Kidney (tissue), 14 donors: ENCODE results near the gene R3HDML. TPM values are rescaled to one million over a fixed set of nuclear protein-coding genes. Genes with fewer than 3 reads are reported as not detected.
"Not testable (repeated sequence)": the region's sequence is repeated elsewhere in the genome, so short reads cannot be mapped to it uniquely, and the experiment has no call there.

ENCODE experiments used
- DNase-seq, 5 donors: peaks; one replicate each; pipeline ENCODE4 v3.0.0-alpha.2; 2013 to 2020
- FAIRE-seq: peaks from 2 replicates; lab custom pipeline; 2012; peaks lifted over from hg19 to GRCh38; lab: Jason Lieb, UNC
- H3K27ac ChIP-seq, 2 donors: one replicate each; pipeline ENCODE4 v1.7.0; 2013; ENCODE audit warnings: low read depth in 2 of 2, low read length in 2 of 2, inconsistent platforms in 1 of 2
- H3K27me3 ChIP-seq: one replicate; pipeline ENCODE4 v1.7.1; 2013; ENCODE audit warnings: low read length, inconsistent platforms; ENCODE audit not compliant: control insufficient read depth, insufficient read depth
- H3K36me3 ChIP-seq, 3 donors: one replicate each; pipeline versions ENCODE4 v1.7.0 to v1.7.1; 2013; ENCODE audit warnings: low read length in 3 of 3, control low read depth in 1 of 3, inconsistent platforms in 1 of 3; ENCODE audit not compliant: insufficient read depth in 3 of 3, control insufficient read depth in 2 of 3
- H3K4me1 ChIP-seq, 3 donors: one replicate each; pipeline versions ENCODE4 v1.7.0 to v1.7.1; 2013; ENCODE audit warnings: low read length in 3 of 3, inconsistent platforms in 1 of 3, low read depth in 1 of 3; ENCODE audit not compliant: control insufficient read depth in 2 of 3, insufficient read depth in 2 of 3
- H3K4me3 ChIP-seq, 3 donors: one replicate each; pipeline versions ENCODE4 v1.7.0 to v1.8.1; 2013; ENCODE audit warnings: low read length in 3 of 3, control low read depth in 1 of 3, inconsistent platforms in 1 of 3
- H3K9ac ChIP-seq, 3 donors: one replicate each; pipeline versions ENCODE4 v1.7.0 to v1.7.1; 2013; ENCODE audit warnings: low read length in 3 of 3, control low read depth in 1 of 3, inconsistent platforms in 1 of 3
- H3K9me3 ChIP-seq, 3 donors: one replicate each; pipeline versions ENCODE4 v1.7.0 to v1.7.1; 2013; ENCODE audit warnings: low read length in 3 of 3, control low read depth in 1 of 3, inconsistent platforms in 1 of 3; ENCODE audit not compliant: control insufficient read depth in 2 of 3, insufficient read depth in 1 of 3
- CTCF ChIP-seq: IDR thresholded peaks from 3 replicates; pipeline ENCODE4 v1.5.1; 2012; ENCODE audit warnings: mild to moderate bottlenecking, moderate library complexity, borderline replicate concordance; ENCODE audit not compliant: insufficient read depth; ENCODE audit errors: extremely low read depth
- intact Hi-C: fragments of 100-400 bp; cut with DNase I; formaldehyde crosslinking; loops from one replicate; pipeline ENCODE4 v1.11.1; 2022
- polyA plus RNA-seq: library from polyadenylated mRNA; stranded (reverse); fragments of 350-450 nt; fragmentation: Illumina TruSeq; extraction: RNeasy Lipid Tissue Mini Kit (QIAGEN cat#74804); gene quantifications from one replicate; pipeline ENCODE4 v1.2.3, GENCODE V29; 2014; ENCODE audit warnings: low read depth, low replicate concordance; ENCODE audit not compliant: insufficient read depth
- total RNA-seq: library from RNA; stranded (reverse); fragmentation: NEBNext Ultra II Directional; extraction: Animal tissue kit (Norgen Biotek cat#: 25700); gene quantifications from one replicate; pipeline ENCODE4 v1.2.1, GENCODE V29; 2021
- donor health status: control.
- donor health status: control.
- donor health status: control.
- donor health status: control.
- donor health status: control.
- donor health status: DM: yes; HTN: yes; CAD: no.
- donor health status: Normal renal cell carcinoma (clear cell type).

R3HDML gene
- total and polyA plus RNA-seq, 2 donors from 2014 or later: not detected

- intact Hi-C loops: no loop called here
- H3K4me3 ChIP-seq: no peak overlapping the region
- TF ChIP-seq CTCF: no peak
- DNase-seq (no peak), FAIRE-seq (no peak)
- peaks cover 0 to 3% (median 0%) of the 10 kb centered on the region in 3 donors for H3K4me1 ChIP-seq
- H3K36me3 ChIP-seq: no peaks in the 10 kb centered on the region
- H3K27me3 ChIP-seq: no peaks in the 10 kb centered on the region
- no peak overlapping the region for H3K9ac ChIP-seq
- H3K9me3 ChIP-seq: no peaks in the 10 kb centered on the region
- H3K27ac ChIP-seq: no peak overlapping the region
Observed at GRCh38 chr20:44291754-44292153, 45.1 kb upstream of the R3HDML start.

GRCh38 chr20:44296011-44296410, 40.8 kb upstream of the R3HDML start:
- no peak for DNase-seq
- Histone ChIP-seq H3K36me3 (no peaks in the 10 kb centered on the region), H3K27ac (no peak overlapping the region), H3K9ac (no peak overlapping the region), H3K9me3 (no peaks in the 10 kb centered on the region), H3K4me1 (no peaks in the 10 kb centered on the region), H3K4me3 (no peak overlapping the region), H3K27me3 (no peaks in the 10 kb centered on the region)
- no peak for TF ChIP-seq CTCF
- intact Hi-C loops: no loop called here
- no peak for FAIRE-seq

- DNase-seq (no peak), FAIRE-seq (no peak)
- TF ChIP-seq CTCF: no peak
- Histone ChIP-seq H3K27ac (no peak overlapping the region), H3K9ac (no peak overlapping the region), H3K27me3 (no peaks in the 10 kb centered on the region), H3K4me1 (no peaks in the 10 kb centered on the region), H3K4me3 (no peak overlapping the region), H3K36me3 (no peaks in the 10 kb centered on the region), H3K9me3 (no peaks in the 10 kb centered on the region)
- intact Hi-C loops: no loop called here
Observed at GRCh38 chr20:44297721-44298120, 39.1 kb upstream of the R3HDML start.

- H3K36me3 ChIP-seq, H3K4me3 ChIP-seq, FAIRE-seq, intact Hi-C loops, H3K27me3 ChIP-seq, H3K27ac ChIP-seq, DNase-seq, H3K4me1 ChIP-seq, H3K9me3 ChIP-seq, H3K9ac ChIP-seq: not testable (repeated sequence)
Observed at GRCh38 chr20:44299011-44299535, 37.8 kb upstream of the R3HDML start.
